AG10803 (cell line): ENCODE data around the gene CPE.

Experiments
- DNase-seq: peaks from one replicate; pipeline ENCODE4 v3.0.0; 2010; ENCODE audit warnings: low read depth
- H3K4me3 ChIP-seq: 2 replicates; pipeline ENCODE4 v1.5.1; 2011; ENCODE audit warnings: mild to moderate bottlenecking, low read length, control low read depth
- TF ChIP-seq, protein P1 (sequence below): conservative IDR thresholded peaks from 2 replicates; pipeline ENCODE4 v1.5.1; 2011; ENCODE audit warnings: mild to moderate bottlenecking, low read length, control low read depth, inconsistent platforms

Gene CPE

DNA sequence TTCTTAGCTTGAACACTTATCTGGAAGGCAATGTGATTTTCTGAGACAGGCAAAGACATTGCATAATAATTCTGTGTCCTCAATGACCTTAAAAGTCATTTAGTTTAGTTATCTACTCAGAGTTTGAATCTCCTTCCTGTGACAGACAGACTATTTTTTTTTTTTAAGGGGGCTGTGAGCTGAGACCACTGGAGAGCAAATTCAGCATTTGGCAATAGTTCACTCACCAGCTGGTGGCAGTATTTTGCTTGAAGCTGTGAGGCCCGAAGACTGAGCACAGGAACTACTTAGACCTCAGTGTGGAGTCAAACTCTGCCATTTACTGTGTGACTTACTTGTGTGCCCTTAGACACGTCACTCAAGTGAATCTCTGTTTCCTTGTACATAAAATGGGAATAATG is 22.9 kb upstream of the CPE start:
- DNase-seq, result peak; percentile 43
- no peak overlapping the region for H3K4me3 ChIP-seq
- TF ChIP-seq, protein P1, sequence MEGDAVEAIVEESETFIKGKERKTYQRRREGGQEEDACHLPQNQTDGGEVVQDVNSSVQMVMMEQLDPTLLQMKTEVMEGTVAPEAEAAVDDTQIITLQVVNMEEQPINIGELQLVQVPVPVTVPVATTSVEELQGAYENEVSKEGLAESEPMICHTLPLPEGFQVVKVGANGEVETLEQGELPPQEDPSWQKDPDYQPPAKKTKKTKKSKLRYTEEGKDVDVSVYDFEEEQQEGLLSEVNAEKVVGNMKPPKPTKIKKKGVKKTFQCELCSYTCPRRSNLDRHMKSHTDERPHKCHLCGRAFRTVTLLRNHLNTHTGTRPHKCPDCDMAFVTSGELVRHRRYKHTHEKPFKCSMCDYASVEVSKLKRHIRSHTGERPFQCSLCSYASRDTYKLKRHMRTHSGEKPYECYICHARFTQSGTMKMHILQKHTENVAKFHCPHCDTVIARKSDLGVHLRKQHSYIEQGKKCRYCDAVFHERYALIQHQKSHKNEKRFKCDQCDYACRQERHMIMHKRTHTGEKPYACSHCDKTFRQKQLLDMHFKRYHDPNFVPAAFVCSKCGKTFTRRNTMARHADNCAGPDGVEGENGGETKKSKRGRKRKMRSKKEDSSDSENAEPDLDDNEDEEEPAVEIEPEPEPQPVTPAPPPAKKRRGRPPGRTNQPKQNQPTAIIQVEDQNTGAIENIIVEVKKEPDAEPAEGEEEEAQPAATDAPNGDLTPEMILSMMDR, result peak; percentile 55

DNA sequence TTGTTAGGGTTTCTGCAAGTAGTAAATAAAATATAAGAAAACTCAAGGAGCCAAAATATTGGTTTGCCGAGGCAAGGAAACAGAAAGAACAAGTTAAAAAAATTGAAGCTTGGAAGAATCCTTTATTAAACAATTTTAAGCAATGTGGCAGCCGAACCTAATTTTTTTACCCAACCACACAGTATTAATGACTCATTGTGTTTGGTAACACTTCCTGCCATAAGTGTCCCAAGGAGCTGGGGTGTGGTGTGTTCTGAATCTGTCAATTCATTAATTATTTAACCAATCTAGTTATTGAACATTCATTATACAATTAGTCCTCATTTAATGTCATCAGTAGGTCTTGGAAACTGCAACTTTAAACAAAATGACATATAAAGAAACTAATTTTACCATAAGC is 19.3 kb upstream of the CPE start:
- no peak overlapping the region for H3K4me3 ChIP-seq
- TF ChIP-seq, protein P1, result no peak
- peak; percentile 78 for DNase-seq

DNA sequence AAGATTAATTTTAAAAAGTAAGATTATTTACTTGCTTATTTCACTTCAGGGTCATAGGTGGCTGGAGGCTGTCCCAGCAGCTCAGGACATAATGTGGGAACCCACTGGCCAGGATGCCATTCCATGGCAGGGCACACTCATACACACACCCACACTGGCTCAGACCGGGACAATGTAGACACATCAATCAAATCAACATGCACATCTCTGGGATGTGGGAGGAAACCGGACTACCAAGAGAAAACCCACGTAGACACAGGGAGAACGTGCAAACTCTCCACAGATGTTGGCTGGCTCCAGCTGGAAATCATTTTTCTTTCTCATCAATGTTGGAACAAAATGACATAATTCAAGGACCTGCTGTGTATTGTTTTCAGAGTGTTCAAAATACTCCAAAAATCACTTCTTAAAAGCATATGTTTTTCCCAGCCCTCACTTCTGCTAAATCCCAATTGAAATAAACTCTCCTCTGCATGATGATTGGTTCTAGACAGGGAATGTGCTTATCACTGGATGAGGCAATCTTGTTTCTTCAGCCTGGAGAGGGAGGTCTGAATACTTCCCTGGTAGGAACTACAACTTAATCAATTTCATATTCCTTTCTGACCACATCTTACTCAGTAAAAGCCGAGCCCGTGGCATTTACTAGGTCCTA is 18.6 kb upstream of the CPE start:
- DNase-seq, result peak; percentile 82
- no peak overlapping the region; the same call in 1 of the 2 replicates for H3K4me3 ChIP-seq
- TF ChIP-seq, protein P1, result no peak

DNA sequence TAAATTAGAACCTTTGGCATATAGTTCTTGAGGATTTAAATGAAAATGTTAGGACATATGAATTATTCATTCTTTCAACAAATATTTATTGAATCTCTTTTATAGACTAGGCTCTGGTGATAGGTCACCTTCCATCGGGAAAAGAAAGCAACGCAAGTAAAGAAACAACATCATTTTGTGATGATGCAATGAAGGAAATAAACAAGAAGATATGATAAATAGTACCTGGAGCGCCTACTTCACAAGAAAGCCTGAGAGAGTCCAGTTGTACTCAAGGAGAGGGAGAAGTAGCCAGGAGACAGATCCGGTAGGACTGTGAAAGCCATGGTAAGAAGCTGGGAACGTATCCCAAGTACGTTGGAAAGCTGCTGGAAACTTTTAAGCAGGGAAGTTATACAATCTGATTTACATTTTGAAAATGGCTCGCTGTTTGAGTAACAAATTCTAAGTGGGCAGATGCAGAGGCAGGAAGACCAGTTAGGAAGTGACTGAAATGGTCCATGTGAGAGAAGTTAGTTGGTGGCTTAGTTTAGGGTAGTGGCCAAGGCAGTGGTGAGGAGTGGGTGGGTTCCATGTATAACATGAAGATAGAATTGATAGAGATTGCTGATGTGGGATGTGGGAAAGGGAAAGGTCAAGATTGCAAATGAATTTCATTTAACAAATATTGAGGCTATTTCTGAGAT is 17.7 kb upstream of the CPE start:
- H3K4me3 ChIP-seq, result no peak overlapping the region
- TF ChIP-seq, protein P1, result no peak
- DNase-seq, result no peak

DNA sequence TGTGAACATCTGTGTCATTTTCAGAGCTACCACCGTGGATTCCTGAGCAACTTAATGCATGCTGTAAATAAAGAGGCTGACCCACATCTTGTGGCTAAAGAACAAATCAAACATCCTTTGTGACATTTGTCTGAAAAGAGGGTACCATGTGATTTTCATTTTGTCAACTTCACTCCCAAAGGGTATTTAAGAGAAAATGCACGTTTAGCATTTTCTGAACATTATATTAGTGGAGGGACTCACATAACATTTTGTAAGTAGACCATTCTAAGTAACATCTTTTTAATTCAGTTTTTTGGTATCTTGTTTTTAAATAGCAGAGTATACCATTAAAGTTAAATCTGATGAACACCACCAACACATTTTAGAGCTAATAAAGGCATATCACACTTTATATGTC is 17.0 kb upstream of the CPE start:
- no peak for DNase-seq
- TF ChIP-seq, protein P1, result no peak
- no peak overlapping the region for H3K4me3 ChIP-seq

DNA sequence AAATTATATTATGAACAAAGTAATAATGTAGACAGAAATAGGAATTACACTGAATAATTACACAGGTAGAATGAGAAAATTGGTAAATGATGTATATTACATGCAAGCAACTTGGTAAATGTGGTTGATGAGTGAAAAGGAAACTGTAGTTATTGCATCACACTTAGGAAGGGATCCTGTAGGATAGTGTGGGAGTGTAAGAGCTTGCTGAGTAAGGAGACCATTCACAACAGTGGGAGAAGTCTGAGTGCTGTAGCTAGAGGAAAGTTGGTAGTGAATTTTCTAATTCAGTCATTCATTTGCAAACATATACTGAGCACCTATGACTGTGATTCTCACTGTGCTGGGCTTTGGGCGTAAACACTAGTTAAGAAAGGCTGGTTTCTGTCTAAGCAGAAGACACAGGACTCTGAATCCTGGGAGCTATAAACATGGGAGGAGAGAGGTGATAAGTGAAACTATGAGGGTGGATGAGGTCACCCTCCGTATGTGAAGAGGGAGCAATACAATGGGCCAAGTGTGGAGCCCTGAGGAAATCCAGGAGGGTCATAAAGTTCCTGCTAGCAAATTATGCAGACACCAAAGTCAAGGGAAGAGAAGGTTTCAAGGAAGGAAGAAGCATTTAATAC is 14.2 kb upstream of the CPE start:
- TF ChIP-seq, protein P1, result no peak
- H3K4me3 ChIP-seq, result no peak overlapping the region
- DNase-seq, result peak; percentile 24

DNA sequence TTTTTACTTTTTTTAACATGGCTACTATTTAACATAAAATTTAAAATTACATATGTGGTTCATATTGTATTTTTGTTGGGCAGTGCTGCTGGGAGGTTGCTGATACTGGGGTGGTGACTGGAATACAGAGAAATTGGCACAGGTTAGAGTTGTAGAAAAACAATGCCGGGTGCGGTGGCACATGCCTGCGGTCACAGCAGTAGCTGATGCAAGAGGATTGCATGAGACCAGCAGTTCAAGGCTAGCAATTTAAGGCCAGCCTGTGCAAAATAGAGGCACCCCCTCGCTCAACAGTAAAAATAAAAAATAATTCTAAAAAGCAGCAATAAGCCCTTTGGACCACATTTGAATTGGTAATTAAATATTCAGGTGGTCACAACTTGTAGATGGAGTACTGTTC is 11.8 kb upstream of the CPE start:
- TF ChIP-seq, protein P1, result no peak

More for the DNA sequence above, 11.8 kb upstream of the CPE start:
- no peak for DNase-seq
- no peak overlapping the region for H3K4me3 ChIP-seq
